ENCODE measurements around the gene CCDC192.

Gene CCDC192

GRCh38 chr5:127910307-127910956 lies 207.2 kb downstream of the CCDC192 start:
- TF ChIP-seq CTCF (IDR thresholded peaks at IDR 0.05): no peak
- H3K27me3 ChIP-seq: no peaks in the 10 kb centered on the region
- intact Hi-C loops (cut with DNase I; ENCODE audit: low total_unique reads): no loop called here

GRCh38 chr5:127911619-127912018 lies 208.4 kb downstream of the CCDC192 start:
- Histone ChIP-seq H3K36me3 (no peaks in the 10 kb centered on the region), H3K9me3 (no peaks in the 10 kb centered on the region), H3K4me1 (no peaks in the 10 kb centered on the region), H3K27me3 (no peaks in the 10 kb centered on the region), H3K4me3 (no peak overlapping the region), H3K27ac (no peak overlapping the region)
- TF ChIP-seq CTCF (IDR thresholded peaks at IDR 0.05): no peak
- intact Hi-C loops (cut with DNase I; ENCODE audit: low total_unique reads): no loop called here
- no peak for DNase-seq

More at GRCh38 chr5:127910307-127910956, 207.2 kb downstream of the CCDC192 start:
- no peaks in the 10 kb centered on the region for H3K36me3 ChIP-seq
- H3K4me3 ChIP-seq: no peak overlapping the region
- no peaks in the 10 kb centered on the region for H3K4me1 ChIP-seq
- H3K27ac ChIP-seq: no peak overlapping the region
- H3K9me3 ChIP-seq: no peaks in the 10 kb centered on the region
- DNase-seq: no peak

GRCh38 chr5:127912411-127912810 lies 209.2 kb downstream of the CCDC192 start:
- H3K27me3 ChIP-seq: no peaks in the 10 kb centered on the region
- no peak for TF ChIP-seq CTCF (IDR thresholded peaks at IDR 0.05)
- no peak for DNase-seq
- no peaks in the 10 kb centered on the region for H3K9me3 ChIP-seq
- no peaks in the 10 kb centered on the region for H3K4me1 ChIP-seq
- no peaks in the 10 kb centered on the region for H3K36me3 ChIP-seq
- intact Hi-C loops (cut with DNase I; ENCODE audit: low total_unique reads): no loop called here
- no peak overlapping the region for H3K27ac ChIP-seq
- H3K4me3 ChIP-seq: no peak overlapping the region

GRCh38 chr5:127916885-127917573 lies 213.8 kb downstream of the CCDC192 start:
- intact Hi-C loops (cut with DNase I; ENCODE audit: low total_unique reads): no loop called here
- H3K4me3 ChIP-seq: no peak overlapping the region

GRCh38 chr5:127919006-127919796 lies 216.0 kb downstream of the CCDC192 start:
- Histone ChIP-seq H3K36me3 (no peaks in the 10 kb centered on the region), H3K9me3 (no peaks in the 10 kb centered on the region), H3K4me1 (no peaks in the 10 kb centered on the region), H3K4me3 (no peak overlapping the region), H3K27me3 (no peaks in the 10 kb centered on the region), H3K27ac (no peak overlapping the region)
- DNase-seq: no peak
- no peak for TF ChIP-seq CTCF (IDR thresholded peaks at IDR 0.05)
- intact Hi-C loops (cut with DNase I; ENCODE audit: low total_unique reads): no loop called here

More at GRCh38 chr5:127916885-127917573, 213.8 kb downstream of the CCDC192 start:
- Histone ChIP-seq H3K36me3 (no peaks in the 10 kb centered on the region), H3K9me3 (no peaks in the 10 kb centered on the region), H3K27me3 (no peaks in the 10 kb centered on the region), H3K4me1 (no peaks in the 10 kb centered on the region), H3K27ac (no peak overlapping the region)
- TF ChIP-seq CTCF (IDR thresholded peaks at IDR 0.05): no peak
- DNase-seq: no peak

All from tibial artery (tissue), 4 donors.